ENCODE data around the gene CTDSP2. TPM values are rescaled to one million over a fixed set of nuclear protein-coding genes. Genes with fewer than 3 reads are reported as not detected.
A peak's percentile ranks its signal among the peaks of the same experiment; 100 is the strongest.

The CTDSP2 gene
- total and polyA plus RNA-seq, 2 experiments from 2014 or later, result 52.7 to 97.3 TPM

GRCh38 chr12:57869927-57870318 lies 23.4 kb upstream of the CTDSP2 start:
- Histone ChIP-seq H3K4me3 (no peak overlapping the region), H3K27me3 (replicated peaks; ENCODE audit: insufficient read depth) (no peaks in the 10 kb centered on the region), H3K9me2 (ENCODE audit: insufficient read depth) (no peaks in the 10 kb centered on the region), H3K9ac (no peak overlapping the region), H3F3A (ENCODE audit: insufficient read depth) (peaks cover 12% of the 10 kb centered on the region), H3K79me2 (ENCODE audit: insufficient read depth) (no peaks in the 10 kb centered on the region), H3K36me3 (ENCODE audit: low read depth) (no peaks in the 10 kb centered on the region), H3K4me2 (ENCODE audit: unreplicated experiment) (no peak overlapping the region), H4K20me1 (ENCODE audit: insufficient read depth) (no peaks in the 10 kb centered on the region), H3K27ac (no peak overlapping the region), H2AFZ (peak overlapping the region; percentile 89), H3K4me1 (ENCODE audit: insufficient read depth) (peaks cover 25% of the 10 kb centered on the region), H3K9me3 (ENCODE audit: low read depth) (no peaks in the 10 kb centered on the region)
- no peak for DNase-seq
- 94 to 96% methylated on average over 8 of the region's 8 CpGs for WGBS, 2 experiments (ENCODE audit: low coverage in 1 of 2, low lambda C conversion rate in 2 of 2, missing lambda C conversion rate in 2 of 2)
- in situ Hi-C loops (cut with MboI), result no loop called here
- TF ChIP-seq EZH2phosphoT487 (IDR thresholded peaks at IDR 0.05; ENCODE audit: insufficient read depth, low read depth), result no peak
- TF ChIP-seq EZH2 (IDR thresholded peaks at IDR 0.05; ENCODE audit: insufficient read depth, poor library complexity, severe bottlenecking), result no peak

GRCh38 chr12:57869298-57869926 lies 22.9 kb upstream of the CTDSP2 start:
- Histone ChIP-seq H2AFZ (peak overlapping the region; percentile 89), H3K36me3 (ENCODE audit: low read depth) (no peaks in the 10 kb centered on the region), H3K27ac (peak overlapping the region; percentile 55), H3K9me3 (ENCODE audit: low read depth) (no peaks in the 10 kb centered on the region), H4K20me1 (ENCODE audit: insufficient read depth) (no peaks in the 10 kb centered on the region), H3K27me3 (replicated peaks; ENCODE audit: insufficient read depth) (no peaks in the 10 kb centered on the region), H3K9ac (peak overlapping the region; percentile 47), H3K79me2 (ENCODE audit: insufficient read depth) (no peaks in the 10 kb centered on the region), H3K4me1 (ENCODE audit: insufficient read depth) (peaks cover 29% of the 10 kb centered on the region), H3F3A (ENCODE audit: insufficient read depth) (peaks cover 16% of the 10 kb centered on the region), H3K4me2 (ENCODE audit: unreplicated experiment) (peak overlapping the region; percentile 62), H3K4me3 (0 out of 2 replicates have a peak overlapping the region, but pooled peaks have one; percentile 11), H3K9me2 (ENCODE audit: insufficient read depth) (no peaks in the 10 kb centered on the region)
- WGBS, 2 experiments (ENCODE audit: low coverage in 1 of 2, low lambda C conversion rate in 2 of 2, missing lambda C conversion rate in 2 of 2), result 17 to 20% methylated on average over 11 of the region's 11 CpGs
- DNase-seq, result peak; percentile 73
- TF ChIP-seq EZH2phosphoT487 (IDR thresholded peaks at IDR 0.05; ENCODE audit: insufficient read depth, low read depth), result no peak
- in situ Hi-C loops (cut with MboI), result no loop called here

- peak overlapping the region; percentile 89 for H2AFZ ChIP-seq
- TF ChIP-seq EZH2 (IDR thresholded peaks at IDR 0.05; ENCODE audit: insufficient read depth, poor library complexity, severe bottlenecking), result no peak
- TF ChIP-seq EZH2phosphoT487 (IDR thresholded peaks at IDR 0.05; ENCODE audit: insufficient read depth, low read depth), result no peak
- H3K4me3 ChIP-seq, result no peak overlapping the region
- H3K27me3 ChIP-seq (replicated peaks; ENCODE audit: insufficient read depth), result no peaks in the 10 kb centered on the region
- peaks cover 22% of the 10 kb centered on the region for H3F3A ChIP-seq (ENCODE audit: insufficient read depth)
- peak overlapping the region; percentile 47 for H3K9ac ChIP-seq
- peak; percentile 58 for DNase-seq
- H3K4me2 ChIP-seq (ENCODE audit: unreplicated experiment), result peak overlapping the region; percentile 62
- WGBS, 2 experiments (ENCODE audit: low coverage in 1 of 2, low lambda C conversion rate in 2 of 2, missing lambda C conversion rate in 2 of 2), result 6 to 8% methylated on average over 11 of the region's 11 CpGs
- no peaks in the 10 kb centered on the region for H3K9me3 ChIP-seq (ENCODE audit: low read depth)
- H3K27ac ChIP-seq, result peak overlapping the region; percentile 55
- in situ Hi-C loops (cut with MboI), result no loop called here
- H4K20me1 ChIP-seq (ENCODE audit: insufficient read depth), result no peaks in the 10 kb centered on the region
- H3K36me3 ChIP-seq (ENCODE audit: low read depth), result no peaks in the 10 kb centered on the region
- no peaks in the 10 kb centered on the region for H3K9me2 ChIP-seq (ENCODE audit: insufficient read depth)
- peaks cover 35% of the 10 kb centered on the region for H3K4me1 ChIP-seq (ENCODE audit: insufficient read depth)
- no peaks in the 10 kb centered on the region for H3K79me2 ChIP-seq (ENCODE audit: insufficient read depth)
These were observed 22.3 kb upstream of the CTDSP2 start for GRCh38 chr12:57868851-57869268.

GRCh38 chr12:57868221-57868620 lies 21.7 kb upstream of the CTDSP2 start:
- Histone ChIP-seq H3F3A (ENCODE audit: insufficient read depth) (peaks cover 28% of the 10 kb centered on the region), H3K27me3 (replicated peaks; ENCODE audit: insufficient read depth) (no peaks in the 10 kb centered on the region), H3K27ac (peak overlapping the region; percentile 55; the same call in 1 of the 2 replicates), H3K9me2 (ENCODE audit: insufficient read depth) (no peaks in the 10 kb centered on the region), H2AFZ (peak overlapping the region; percentile 89), H3K36me3 (ENCODE audit: low read depth) (no peaks in the 10 kb centered on the region), H3K9ac (peak overlapping the region; percentile 47; the same call in 1 of the 2 replicates), H3K9me3 (ENCODE audit: low read depth) (no peaks in the 10 kb centered on the region), H3K4me1 (ENCODE audit: insufficient read depth) (peaks cover 39% of the 10 kb centered on the region), H3K4me3 (no peak overlapping the region), H4K20me1 (ENCODE audit: insufficient read depth) (no peaks in the 10 kb centered on the region), H3K79me2 (ENCODE audit: insufficient read depth) (no peaks in the 10 kb centered on the region), H3K4me2 (ENCODE audit: unreplicated experiment) (peak overlapping the region; percentile 62)
- WGBS, 2 experiments (ENCODE audit: low coverage in 1 of 2, low lambda C conversion rate in 2 of 2, missing lambda C conversion rate in 2 of 2), result 71 to 75% methylated on average over 3 of the region's 3 CpGs
- in situ Hi-C loops (cut with MboI), result no loop called here
- TF ChIP-seq EZH2phosphoT487 (IDR thresholded peaks at IDR 0.05; ENCODE audit: insufficient read depth, low read depth), result no peak
- TF ChIP-seq EZH2 (IDR thresholded peaks at IDR 0.05; ENCODE audit: insufficient read depth, poor library complexity, severe bottlenecking), result no peak
- peak; percentile 26 for DNase-seq

All from GM23248 (cell line).